ENCODE measurements around the gene MSTO1. TPM values are rescaled to one million over a fixed set of nuclear protein-coding genes. Genes with fewer than 3 reads are reported as not detected.

The MSTO1 gene
- total RNA-seq (2022; extraction: Qiagen RNA extraction): 37.8 to 43.1 TPM (median 40.4 TPM) in 5 replicates

DNA sequence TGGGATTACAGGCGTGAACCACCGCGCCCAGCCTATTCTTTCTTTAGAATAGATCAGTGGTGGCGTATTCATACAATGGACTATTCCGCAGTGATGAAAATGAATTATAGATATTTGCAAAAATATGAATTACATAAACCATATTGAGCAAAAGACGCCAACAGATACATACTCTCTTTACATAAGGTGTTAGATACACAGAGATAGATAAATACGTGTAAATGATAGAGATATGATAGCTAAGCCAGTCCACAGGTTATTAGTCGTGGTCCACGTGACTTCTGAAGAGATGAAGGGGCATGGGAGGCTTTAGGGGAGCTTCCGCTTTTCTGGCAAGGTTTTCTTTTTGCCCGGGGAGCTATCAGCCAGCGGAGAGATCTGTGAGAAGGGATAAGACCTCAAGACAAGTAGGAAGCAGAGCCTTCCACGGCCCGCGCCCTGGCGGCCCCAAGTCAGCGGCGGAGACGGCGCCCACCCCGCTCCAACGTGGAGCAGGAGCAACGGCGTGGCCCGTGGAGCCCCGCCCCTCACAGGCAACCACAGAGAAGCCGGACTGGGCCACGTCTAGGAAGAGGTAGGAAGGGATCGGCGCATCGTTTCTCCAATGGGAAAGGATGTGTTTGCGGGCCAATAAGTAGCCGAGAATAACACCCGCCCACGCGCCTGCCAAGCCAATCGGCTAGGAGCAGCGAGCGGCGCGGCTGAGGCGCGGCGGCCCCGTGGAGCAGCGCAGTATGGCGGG is at the start of gene MSTO1:
MSTO1 (plus strand) TSS at position 704 of the 742 bp plus-strand sequence; CDS start at position 735, 31 bp downstream.

DNA sequence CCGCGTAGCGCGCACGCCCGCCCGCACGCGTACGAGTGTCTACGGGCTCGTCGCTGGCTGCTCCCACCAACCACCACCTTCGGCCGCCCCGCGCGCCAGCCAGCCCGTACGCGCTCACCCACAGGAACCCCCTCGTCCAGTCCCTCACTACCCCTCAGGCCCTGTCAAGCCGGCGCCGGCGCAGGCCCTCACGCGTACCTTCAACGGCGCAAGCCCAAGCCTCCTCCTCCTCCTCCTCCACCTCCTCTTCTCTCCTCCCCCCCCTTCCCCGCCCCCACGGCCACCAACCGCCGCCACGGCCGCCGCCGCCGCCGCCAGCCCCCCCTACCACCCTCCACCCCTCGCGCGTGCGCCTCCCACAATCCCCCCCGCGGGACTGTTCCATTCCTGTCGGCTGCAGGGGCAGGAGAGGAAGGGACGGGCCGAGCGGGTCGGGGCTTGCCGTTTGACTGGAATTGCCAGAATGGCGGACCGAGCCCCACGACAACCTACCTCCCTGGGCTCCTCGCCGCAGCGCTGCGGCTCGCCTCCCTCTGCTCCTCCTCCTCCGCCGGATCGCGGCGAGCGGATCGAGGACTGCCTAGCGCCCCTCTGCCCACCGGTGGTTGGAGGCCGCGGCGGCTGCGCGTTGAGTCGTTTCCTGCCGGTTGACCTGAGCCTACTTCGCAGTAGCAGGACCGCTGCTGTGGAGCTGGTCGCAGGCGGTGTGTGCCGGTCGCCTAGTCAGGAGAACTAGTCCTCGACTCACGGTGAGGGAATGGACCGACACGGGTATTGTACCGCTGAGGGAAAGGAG is 47.2 kb upstream of the MSTO1 start, which contains the start of gene ASH1L:
ASH1L (minus strand) TSS at position 223 of the 796 bp plus-strand sequence. CDS start 41,284 bp downstream, outside the sequence.

Other genes starting within 250 kb of the MSTO1 start
- gene ASH1L, start 47.4 kb upstream of the MSTO1 start, total RNA-seq (2022; extraction: Qiagen RNA extraction): 8.1 to 14.9 TPM (median 9.9 TPM) in 5 replicates
- gene YY1AP1, start 78.6 kb downstream of the MSTO1 start, total RNA-seq (2022; extraction: Qiagen RNA extraction): 42.5 to 48.4 TPM (median 45.0 TPM) in 5 replicates
- 112 to 137 TPM (median 120 TPM) in 5 replicates for gene DAP3, start 78.9 kb downstream of the MSTO1 start, total RNA-seq (2022; extraction: Qiagen RNA extraction)
- 11.9 to 15.3 TPM (median 13.5 TPM) in 5 replicates for gene GON4L, start 247.0 kb downstream of the MSTO1 start, total RNA-seq (2022; extraction: Qiagen RNA extraction)
- 0.92 to 1.5 TPM (median 1.3 TPM) in 5 replicates for gene SYT11, start 249.3 kb downstream of the MSTO1 start, total RNA-seq (2022; extraction: Qiagen RNA extraction)

Measured in A549 treated with Hydrocortisone at 1 μM for 4 hours (cell line).